OCI-M2 (cell line): ENCODE data around the gene AP1G1.

Source experiments
- DNase-seq: peaks from one replicate; lab custom pipeline; 2025; ENCODE audit not compliant: unreplicated experiment; lab: John Stamatoyannopoulos, UW

AP1G1 gene

GRCh38 chr16:71758293-71758760 is 50.3 kb downstream of the AP1G1 start:
- no peak for DNase-seq

- no peak for DNase-seq
These were observed 54.0 kb downstream of the AP1G1 start for GRCh38 chr16:71754652-71755051.

GRCh38 chr16:71754108-71754507 is 54.5 kb downstream of the AP1G1 start:
- DNase-seq, result no peak

GRCh38 chr16:71748226-71748625 is 60.4 kb downstream of the AP1G1 start:
- DNase-seq, result no peak

- DNase-seq, result no peak
These were observed 62.1 kb downstream of the AP1G1 start for GRCh38 chr16:71746442-71747046.

GRCh38 chr16:71738855-71739254 is 69.8 kb downstream of the AP1G1 start:
- no peak for DNase-seq

GRCh38 chr16:71737501-71737900 is 71.1 kb downstream of the AP1G1 start:
- no peak for DNase-seq

- DNase-seq, result no peak
These were observed 74.1 kb downstream of the AP1G1 start for GRCh38 chr16:71734511-71734910.

- DNase-seq, result no peak
These were observed 76.0 kb downstream of the AP1G1 start for GRCh38 chr16:71732587-71732986.

GRCh38 chr16:71727551-71728324 is 80.9 kb downstream of the AP1G1 start:
- no peak for DNase-seq

- DNase-seq, result no peak
These were observed 81.9 kb downstream of the AP1G1 start for GRCh38 chr16:71726476-71727315.

GRCh38 chr16:71724320-71724751 is 84.3 kb downstream of the AP1G1 start, which contains the start of gene PHLPP2:
Gene PHLPP2 (minus strand): TSS chr16:71724701. CDS start chr16:71714795, 9,906 bp downstream.
- DNase-seq, result no peak

- DNase-seq, result no peak
These were observed 84.9 kb downstream of the AP1G1 start for GRCh38 chr16:71723537-71724319.

- DNase-seq, result no peak
These were observed 85.7 kb downstream of the AP1G1 start for GRCh38 chr16:71722801-71723536.

GRCh38 chr16:71721066-71721740 is 87.4 kb downstream of the AP1G1 start:
- no peak for DNase-seq

GRCh38 chr16:71712501-71712900 is 96.1 kb downstream of the AP1G1 start:
- no peak for DNase-seq

GRCh38 chr16:71711789-71712188 is 96.8 kb downstream of the AP1G1 start:
- DNase-seq, result no peak

- no peak for DNase-seq
These were observed 99.3 kb downstream of the AP1G1 start for GRCh38 chr16:71709229-71709781.

GRCh38 chr16:71708696-71709095 is 99.9 kb downstream of the AP1G1 start:
- no peak for DNase-seq
